Astrocyte (in vitro differentiated cells and primary cell): ENCODE data around the gene APBA2.

ENCODE experiments used
- CTCF ChIP-seq: IDR thresholded peaks from 2 replicates; pipeline ENCODE4 v1.5.1; 2011; ENCODE audit warnings: low read depth, mild to moderate bottlenecking, inconsistent platforms, low read length, moderate library complexity; ENCODE audit not compliant: insufficient read depth
- EZH2 ChIP-seq: IDR thresholded peaks from 2 replicates; pipeline ENCODE4 v1.6.1; 2012; ENCODE audit warnings: mild to moderate bottlenecking, low read length, inconsistent platforms; ENCODE audit not compliant: insufficient read depth

GRCh38 chr15:28950916-28951315 lies 65.1 kb downstream of the APBA2 start:
- TF ChIP-seq CTCF, result no peak
- TF ChIP-seq EZH2, result no peak
